GM12872 (cell line): Measurements from ENCODE around the gene PTPRT.

Experiments
- TF ChIP-seq, protein P1 (sequence below): IDR thresholded peaks from 3 replicates; pipeline ENCODE4 v1.5.1; 2011; ENCODE audit warnings: low read depth, mild to moderate bottlenecking, low read length, moderate library complexity; ENCODE audit not compliant: insufficient read depth

PTPRT gene

DNA sequence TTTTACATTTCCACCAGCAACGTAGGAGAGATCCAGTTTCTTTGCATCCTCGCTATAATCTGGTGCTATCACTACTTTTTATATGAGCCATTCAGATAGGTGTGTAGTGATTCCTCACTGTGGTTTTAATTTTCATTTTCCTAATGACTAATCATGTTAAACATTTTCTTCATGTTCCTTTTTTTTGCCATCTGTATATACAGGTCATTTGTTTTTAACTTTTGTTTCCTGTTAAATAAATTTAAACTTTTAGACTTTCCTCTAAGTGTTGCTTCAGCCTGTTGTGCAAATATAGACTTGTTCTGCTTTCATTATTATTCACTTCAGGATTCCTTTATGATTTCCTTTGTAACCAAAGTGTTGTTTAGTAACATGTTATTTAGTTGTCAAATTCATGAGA is 697.4 kb downstream of the PTPRT start:
- TF ChIP-seq, protein P1, sequence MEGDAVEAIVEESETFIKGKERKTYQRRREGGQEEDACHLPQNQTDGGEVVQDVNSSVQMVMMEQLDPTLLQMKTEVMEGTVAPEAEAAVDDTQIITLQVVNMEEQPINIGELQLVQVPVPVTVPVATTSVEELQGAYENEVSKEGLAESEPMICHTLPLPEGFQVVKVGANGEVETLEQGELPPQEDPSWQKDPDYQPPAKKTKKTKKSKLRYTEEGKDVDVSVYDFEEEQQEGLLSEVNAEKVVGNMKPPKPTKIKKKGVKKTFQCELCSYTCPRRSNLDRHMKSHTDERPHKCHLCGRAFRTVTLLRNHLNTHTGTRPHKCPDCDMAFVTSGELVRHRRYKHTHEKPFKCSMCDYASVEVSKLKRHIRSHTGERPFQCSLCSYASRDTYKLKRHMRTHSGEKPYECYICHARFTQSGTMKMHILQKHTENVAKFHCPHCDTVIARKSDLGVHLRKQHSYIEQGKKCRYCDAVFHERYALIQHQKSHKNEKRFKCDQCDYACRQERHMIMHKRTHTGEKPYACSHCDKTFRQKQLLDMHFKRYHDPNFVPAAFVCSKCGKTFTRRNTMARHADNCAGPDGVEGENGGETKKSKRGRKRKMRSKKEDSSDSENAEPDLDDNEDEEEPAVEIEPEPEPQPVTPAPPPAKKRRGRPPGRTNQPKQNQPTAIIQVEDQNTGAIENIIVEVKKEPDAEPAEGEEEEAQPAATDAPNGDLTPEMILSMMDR, result no peak

DNA sequence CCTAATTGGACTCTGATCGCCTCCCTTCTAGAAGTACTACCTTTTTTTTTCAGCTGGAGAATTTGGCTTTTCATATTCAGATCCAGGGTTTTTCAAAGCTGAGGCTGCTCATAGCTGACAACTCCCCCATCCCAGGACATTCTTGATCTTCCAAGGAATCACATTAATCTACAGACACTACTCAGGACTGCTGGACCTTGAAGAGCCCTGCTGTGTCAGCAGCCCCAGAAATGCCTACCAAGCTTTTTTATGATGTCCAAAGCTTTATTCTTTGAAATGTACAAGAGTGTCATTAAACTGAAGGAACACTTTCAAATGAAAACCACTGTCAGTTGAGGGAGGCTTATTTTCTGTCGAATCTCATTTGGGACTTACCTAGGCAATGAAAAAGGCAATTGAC is 704.1 kb downstream of the PTPRT start:
- TF ChIP-seq, protein P1, result no peak

DNA sequence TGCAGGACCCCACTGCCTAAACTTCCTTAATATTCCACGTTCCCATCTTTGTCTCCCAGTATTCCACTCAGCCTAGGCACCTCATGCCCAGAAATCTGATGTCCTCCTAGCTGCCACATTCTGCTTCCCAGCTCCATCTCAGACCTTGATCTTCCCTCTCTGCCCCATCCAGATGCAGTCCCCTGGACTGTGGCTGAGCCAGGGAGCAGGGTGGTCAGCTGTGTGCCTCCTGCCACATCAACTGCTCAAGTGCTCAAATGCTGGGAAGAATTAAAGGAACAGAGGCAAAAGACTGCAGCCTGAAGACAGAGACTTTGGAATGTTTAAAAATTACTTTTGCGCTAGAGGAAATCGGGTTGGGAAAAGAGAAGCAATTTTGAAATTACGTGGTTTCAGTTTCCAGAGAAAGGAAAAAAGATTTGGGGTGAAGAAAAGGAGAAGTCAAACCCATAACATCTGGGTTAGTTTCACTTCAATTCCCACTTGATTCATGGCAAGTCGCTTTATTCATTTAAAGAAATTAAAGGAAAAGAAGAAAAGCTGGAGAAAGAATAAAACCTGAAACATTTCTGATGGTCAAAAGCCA is 704.8 kb downstream of the PTPRT start:
- TF ChIP-seq, protein P1, result no peak

DNA sequence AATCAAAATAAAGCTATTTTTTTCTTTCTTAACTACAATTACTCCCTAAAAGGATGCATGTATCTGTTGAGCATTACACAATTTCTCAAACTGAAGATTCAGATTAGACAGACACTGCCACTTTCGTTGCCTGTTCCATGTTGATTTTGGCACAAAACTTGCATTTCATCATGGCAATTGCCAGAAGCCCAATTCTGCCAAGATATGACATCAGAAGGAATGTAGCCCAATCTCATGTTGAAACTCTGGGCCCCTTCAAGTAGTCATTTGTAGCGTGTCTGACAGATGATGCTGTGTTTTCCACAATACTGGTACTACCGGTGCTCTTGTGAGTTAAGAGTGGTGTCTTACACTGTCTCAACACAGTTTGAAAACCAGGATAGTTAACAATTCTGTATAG is 705.4 kb downstream of the PTPRT start:
- TF ChIP-seq, protein P1, result no peak

DNA sequence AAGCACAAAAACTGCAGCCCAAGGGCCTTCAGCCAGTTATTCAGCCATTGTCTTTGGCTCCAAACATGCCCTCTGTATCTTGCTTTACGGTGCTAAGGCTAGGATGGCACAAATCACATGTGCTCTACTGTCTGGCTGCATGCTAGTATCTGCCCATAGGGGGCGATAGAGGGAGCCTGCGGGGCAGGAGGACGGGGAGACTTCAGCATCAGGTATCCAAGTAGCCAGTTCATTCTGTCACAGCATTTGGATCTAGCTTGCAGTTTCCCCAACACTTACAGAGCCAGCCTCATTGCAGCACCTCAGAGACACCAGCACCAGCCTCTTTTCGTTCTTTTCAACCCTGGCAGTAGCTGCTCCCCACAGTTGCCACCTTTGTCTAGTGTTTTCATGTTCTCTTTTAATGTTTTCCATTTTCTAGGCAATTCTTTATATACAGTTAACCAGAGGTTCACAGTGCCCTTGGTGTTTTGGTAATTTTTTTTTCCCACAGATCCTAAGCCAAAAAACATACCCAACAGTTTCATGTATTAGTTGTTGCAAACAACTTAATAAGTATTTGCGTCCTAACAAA is 705.9 kb downstream of the PTPRT start:
- TF ChIP-seq, protein P1, result peak; percentile 76

DNA sequence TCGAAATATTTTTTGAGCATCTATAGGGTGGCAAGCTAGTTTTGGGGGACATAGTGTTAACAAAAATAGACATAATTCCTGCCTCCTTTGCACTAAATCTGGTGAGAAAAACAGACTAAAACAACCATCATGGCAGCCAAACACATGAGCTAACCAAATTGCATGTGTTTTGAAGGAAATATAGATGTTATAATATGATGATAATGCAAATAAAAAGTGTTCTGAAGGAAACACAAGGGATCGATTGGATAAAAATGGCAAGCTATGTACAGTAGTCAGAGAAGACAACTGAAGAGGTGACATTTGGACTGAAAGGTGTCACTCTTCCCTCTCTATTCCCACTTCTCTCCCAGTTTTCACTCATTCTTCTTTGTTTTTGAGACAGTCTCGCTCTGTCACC is 706.9 kb downstream of the PTPRT start:
- TF ChIP-seq, protein P1, result no peak

DNA sequence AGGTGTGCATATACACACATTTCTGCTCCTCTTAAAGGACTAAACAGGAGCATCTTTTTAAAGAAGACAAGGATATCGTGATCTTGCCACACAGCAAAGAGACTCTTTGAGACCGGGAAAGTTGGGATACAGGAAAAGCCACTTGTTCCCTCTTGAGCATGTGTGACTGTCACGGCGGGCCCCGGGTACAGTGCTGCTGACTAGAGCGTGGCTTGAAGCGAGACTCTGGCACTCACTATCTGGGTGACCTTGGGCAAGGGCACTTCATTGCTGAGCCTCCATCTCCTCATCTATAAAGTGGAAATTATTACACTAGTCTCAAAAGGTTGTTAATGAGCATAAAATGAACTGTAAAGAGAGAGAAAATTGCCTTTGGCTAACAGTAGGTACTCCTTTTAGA is 713.9 kb downstream of the PTPRT start:
- TF ChIP-seq, protein P1, result no peak
